ENCODE results near the gene DPT. TPM values are rescaled to one million over a fixed set of nuclear protein-coding genes. Genes with fewer than 3 reads are reported as not detected.

Gene DPT
- total RNA-seq, 2 experiments from 2014 or later = not detected

DNA sequence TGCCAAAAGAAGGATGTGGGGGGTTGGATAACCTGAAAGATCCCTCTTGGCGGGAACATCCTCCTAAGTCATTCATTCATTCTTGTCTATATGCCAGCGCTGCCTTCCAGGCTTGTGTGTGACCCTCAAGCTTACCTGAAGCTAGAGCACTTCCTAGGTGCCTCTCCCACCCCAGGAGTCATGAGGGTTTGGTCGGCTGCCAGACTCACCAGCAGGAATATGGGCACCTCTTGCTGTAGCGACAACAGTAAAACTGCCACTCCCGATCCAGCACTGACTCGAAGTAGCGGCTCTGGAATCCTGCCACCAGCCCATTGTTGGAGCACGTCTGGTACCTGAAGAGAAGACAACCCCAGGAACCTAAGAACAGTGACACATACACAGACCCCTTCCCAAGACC is 15.0 kb downstream of the DPT start:
- DNase-seq = no peak
- H3K36me3 Mint-ChIP-seq (ENCODE audit: low read depth) = no peaks in the 10 kb centered on the region
- H3K27ac Mint-ChIP-seq = no peak overlapping the region
- CTCF ChIA-PET = no interaction called here
- H3K4me3 Mint-ChIP-seq = no peak overlapping the region
- H3K9me3 Mint-ChIP-seq = no peaks in the 10 kb centered on the region
- H3K27me3 Mint-ChIP-seq (ENCODE audit: low read depth) = peaks cover 17% of the 10 kb centered on the region
- intact Hi-C loops (cut with micrococcal nuclease) = no loop called here
- H3K4me1 Mint-ChIP-seq (ENCODE audit: low read depth) = no peaks in the 10 kb centered on the region

DNA sequence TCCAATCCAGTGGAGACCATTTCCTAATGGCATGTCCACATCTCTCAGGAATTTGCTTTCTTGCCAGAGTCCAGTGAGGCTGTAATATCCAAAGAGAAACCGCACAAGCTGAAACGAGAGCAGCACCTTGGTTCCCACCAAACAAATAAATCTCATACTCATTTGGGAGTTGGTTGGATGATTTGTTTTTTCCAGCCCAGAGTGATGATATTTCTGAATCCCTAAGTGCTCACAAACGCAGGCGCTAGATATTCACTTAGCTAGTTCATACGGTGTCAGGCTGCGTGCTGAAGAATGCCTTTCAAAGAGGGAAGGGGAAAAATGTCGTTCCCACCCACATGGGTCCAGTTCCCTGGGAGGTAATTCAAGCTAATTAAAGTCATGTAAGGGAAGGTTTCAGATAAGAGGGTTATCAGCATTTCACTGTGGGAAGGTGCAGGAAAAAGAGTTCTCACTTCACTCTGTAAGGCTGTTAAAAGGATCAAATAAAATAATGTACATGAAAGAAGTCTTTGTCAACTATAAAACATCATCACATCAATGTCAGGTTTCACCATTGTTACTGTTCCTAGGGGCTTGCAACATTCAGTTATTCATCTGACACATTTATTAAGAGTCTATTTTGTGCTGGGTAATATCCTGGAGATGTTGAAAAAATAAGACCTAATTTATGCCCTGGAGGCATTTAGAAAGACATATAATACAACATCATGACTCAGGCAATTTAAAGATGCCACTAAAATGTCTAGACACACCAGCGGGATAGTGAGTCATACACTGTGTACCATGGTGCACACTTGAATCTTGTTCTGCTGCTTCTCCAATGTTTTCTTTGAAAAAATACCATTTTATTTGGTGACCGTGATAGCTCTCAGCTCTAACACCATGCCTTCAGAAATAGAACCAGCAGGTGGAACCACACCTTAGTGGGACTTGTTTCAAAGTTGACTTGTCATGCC is 19.3 kb downstream of the DPT start:
- Mint-ChIP-seq H3K27me3 (ENCODE audit: low read depth) (peaks cover 11% of the 10 kb centered on the region), H3K27ac (no peak overlapping the region)
- CTCF ChIA-PET = no interaction called here

DNA sequence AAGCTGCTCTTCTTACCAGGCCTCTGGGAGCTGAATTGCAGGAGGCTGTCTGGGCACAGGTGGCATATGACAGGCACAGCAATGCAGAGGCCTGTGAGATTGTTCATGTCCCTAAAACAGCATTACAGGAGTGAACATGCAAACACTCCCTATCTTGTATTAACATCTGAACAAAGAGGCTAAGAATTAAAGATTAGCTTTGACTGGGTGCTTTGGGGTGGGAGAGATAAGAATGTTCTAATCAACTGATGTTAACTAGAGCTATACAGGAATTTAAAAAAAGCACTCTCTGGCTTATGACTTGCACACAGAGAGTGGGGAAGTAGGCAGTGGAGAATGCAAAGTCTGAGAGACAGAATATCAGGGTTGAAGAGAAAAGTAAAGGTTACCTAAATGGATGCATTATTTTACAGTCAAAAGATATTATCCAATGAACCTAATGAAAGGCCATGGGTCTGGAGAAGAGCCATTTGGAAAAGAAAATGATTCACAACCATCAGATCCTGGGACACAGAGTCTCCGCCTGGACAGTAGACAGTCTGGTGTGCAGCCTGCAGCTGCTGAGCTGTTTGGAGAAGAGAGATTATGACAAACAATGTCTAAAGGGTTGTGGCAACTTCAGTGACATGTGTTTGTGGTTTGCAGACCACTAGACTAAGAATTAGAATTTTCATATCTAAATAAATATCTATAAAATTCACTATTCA is 20.2 kb downstream of the DPT start:
- H3K27ac Mint-ChIP-seq = no peak overlapping the region
- no peaks in the 10 kb centered on the region for H3K9me3 Mint-ChIP-seq
- no peaks in the 10 kb centered on the region for H3K4me1 Mint-ChIP-seq (ENCODE audit: low read depth)
- intact Hi-C loops (cut with micrococcal nuclease) = no loop called here
- no peaks in the 10 kb centered on the region for H3K36me3 Mint-ChIP-seq (ENCODE audit: low read depth)
- H3K27me3 Mint-ChIP-seq (ENCODE audit: low read depth) = peaks cover 9% of the 10 kb centered on the region
- no peak for DNase-seq
- CTCF ChIA-PET = interaction anchor here (0.7 kb wide), 1 partner anchor 127 kb away, joined by 3 read pairs; no protein-coding TSS in a partner anchor
- H3K4me3 Mint-ChIP-seq = no peak overlapping the region

More for the DNA sequence above, 19.3 kb downstream of the DPT start:
- Mint-ChIP-seq H3K4me1 (ENCODE audit: low read depth) (no peaks in the 10 kb centered on the region), H3K4me3 (no peak overlapping the region), H3K36me3 (ENCODE audit: low read depth) (no peaks in the 10 kb centered on the region), H3K9me3 (no peaks in the 10 kb centered on the region)
- intact Hi-C loops (cut with micrococcal nuclease) = no loop called here
- DNase-seq = no peak

DNA sequence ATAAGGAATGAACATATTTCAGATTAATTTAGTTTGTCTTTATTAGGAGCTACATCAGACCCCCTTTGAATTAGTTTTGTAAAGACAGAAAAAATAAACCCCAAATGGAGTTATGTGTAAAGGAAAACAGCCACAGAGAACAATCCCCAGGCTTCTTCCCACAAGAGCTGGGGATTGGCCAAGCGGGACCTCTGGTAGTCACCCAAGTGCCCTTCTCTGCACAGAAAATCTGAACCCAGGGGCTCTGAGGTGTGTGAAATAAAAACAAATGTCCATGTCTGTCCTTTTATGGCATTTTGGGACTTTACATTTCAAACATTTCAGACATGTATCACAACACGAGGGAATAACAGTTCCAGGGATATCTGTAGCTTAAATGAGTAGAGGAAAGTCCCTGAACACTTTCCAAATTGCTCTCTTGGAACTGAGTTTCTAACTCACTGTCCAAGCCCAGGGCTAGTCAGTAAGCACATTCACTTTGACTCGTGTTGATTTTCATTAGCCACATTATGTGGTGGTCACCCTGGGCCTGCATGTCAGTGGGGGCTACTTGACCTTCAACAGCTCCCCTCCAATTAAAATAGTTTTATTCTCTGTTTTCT is 22.5 kb downstream of the DPT start:
- Mint-ChIP-seq H3K27me3 (ENCODE audit: low read depth) (peaks cover 9% of the 10 kb centered on the region), H3K36me3 (ENCODE audit: low read depth) (no peaks in the 10 kb centered on the region), H3K27ac (no peak overlapping the region), H3K9me3 (no peaks in the 10 kb centered on the region), H3K4me1 (ENCODE audit: low read depth) (no peaks in the 10 kb centered on the region), H3K4me3 (no peak overlapping the region)
- CTCF ChIA-PET = no interaction called here
- intact Hi-C loops (cut with micrococcal nuclease) = no loop called here
- DNase-seq = no peak

- Mint-ChIP-seq H3K36me3 (ENCODE audit: low read depth) (no peaks in the 10 kb centered on the region), H3K27ac (no peak overlapping the region), H3K27me3 (ENCODE audit: low read depth) (peaks cover under 1% of the 10 kb centered on the region)
Measured at GRCh38 chr1:168700575-168701268, 28.3 kb downstream of the DPT start.

DNA sequence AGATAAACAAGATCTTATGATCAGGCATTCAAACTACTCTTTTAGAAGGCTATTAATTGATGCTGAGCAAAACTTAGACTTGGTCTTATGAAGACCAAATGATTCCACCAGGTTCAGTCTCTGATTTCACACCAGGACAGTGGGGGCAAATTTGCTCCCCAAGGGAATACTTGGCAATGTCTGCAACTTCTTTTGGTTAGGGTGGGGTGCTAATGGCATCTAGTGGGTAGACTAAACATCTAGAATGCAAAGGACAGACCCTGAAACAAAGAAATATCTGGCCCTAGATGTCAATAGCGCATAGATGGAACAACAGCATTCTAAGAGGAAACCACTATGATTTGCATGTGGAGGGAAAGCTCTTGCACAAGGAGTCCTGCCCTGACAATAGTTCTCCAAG is 30.6 kb downstream of the DPT start:
- Mint-ChIP-seq H3K9me3 (no peaks in the 10 kb centered on the region), H3K27me3 (ENCODE audit: low read depth) (no peaks in the 10 kb centered on the region), H3K36me3 (ENCODE audit: low read depth) (no peaks in the 10 kb centered on the region), H3K4me1 (ENCODE audit: low read depth) (no peaks in the 10 kb centered on the region), H3K4me3 (no peak overlapping the region), H3K27ac (no peak overlapping the region)
- CTCF ChIA-PET = no interaction called here
- intact Hi-C loops (cut with micrococcal nuclease) = no loop called here
- DNase-seq = no peak

More at GRCh38 chr1:168700575-168701268, 28.3 kb downstream of the DPT start:
- CTCF ChIA-PET = no interaction called here
- H3K4me3 Mint-ChIP-seq = no peak overlapping the region
- no peak for DNase-seq
- no peaks in the 10 kb centered on the region for H3K9me3 Mint-ChIP-seq
- H3K4me1 Mint-ChIP-seq (ENCODE audit: low read depth) = no peaks in the 10 kb centered on the region
- intact Hi-C loops (cut with micrococcal nuclease) = no loop called here

GRCh38 chr1:168697356-168698126 is 31.5 kb downstream of the DPT start:
- intact Hi-C loops (cut with micrococcal nuclease) = no loop called here
- H3K4me3 Mint-ChIP-seq = no peak overlapping the region
- H3K27ac Mint-ChIP-seq = no peak overlapping the region
- DNase-seq = no peak
- CTCF ChIA-PET = no interaction called here
- H3K36me3 Mint-ChIP-seq (ENCODE audit: low read depth) = no peaks in the 10 kb centered on the region
- H3K27me3 Mint-ChIP-seq (ENCODE audit: low read depth) = no peaks in the 10 kb centered on the region
- no peaks in the 10 kb centered on the region for H3K4me1 Mint-ChIP-seq (ENCODE audit: low read depth)
- no peaks in the 10 kb centered on the region for H3K9me3 Mint-ChIP-seq

DNA sequence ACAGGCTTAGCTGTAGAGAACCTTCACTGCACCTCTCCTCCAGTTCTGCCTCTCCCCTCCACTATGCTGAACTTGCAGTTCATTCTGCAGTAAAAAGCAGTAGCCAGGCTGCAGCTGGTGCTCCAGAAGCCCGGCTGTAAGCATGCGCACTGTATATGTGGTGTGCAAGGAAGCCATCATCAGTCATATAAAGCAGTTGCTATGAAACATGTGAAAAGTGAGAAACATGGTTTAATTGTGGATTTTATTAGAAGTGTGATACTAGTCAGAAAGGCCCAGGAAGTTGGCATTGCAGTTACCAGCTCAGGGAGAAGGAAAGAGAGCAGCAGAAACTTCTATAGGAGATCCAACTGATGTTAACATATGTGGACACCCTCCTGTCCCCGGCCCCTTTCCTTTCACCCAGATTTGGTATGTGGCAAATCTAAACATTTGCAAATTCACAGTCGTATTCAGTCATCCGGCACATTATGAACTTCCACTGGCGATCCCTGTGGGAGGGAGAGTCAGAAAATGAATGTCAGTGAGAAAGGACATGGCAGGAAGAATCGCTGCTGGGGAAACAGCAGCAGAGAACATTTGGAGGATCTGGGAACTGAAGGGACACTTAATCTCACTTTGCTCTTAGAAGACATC is 32.8 kb downstream of the DPT start:
- Mint-ChIP-seq H3K4me3 (no peak overlapping the region), H3K9me3 (no peaks in the 10 kb centered on the region), H3K27me3 (ENCODE audit: low read depth) (no peaks in the 10 kb centered on the region), H3K36me3 (ENCODE audit: low read depth) (no peaks in the 10 kb centered on the region), H3K4me1 (ENCODE audit: low read depth) (no peaks in the 10 kb centered on the region), H3K27ac (no peak overlapping the region)
- CTCF ChIA-PET = no interaction called here
- intact Hi-C loops (cut with micrococcal nuclease) = no loop called here
- DNase-seq = no peak

DNA sequence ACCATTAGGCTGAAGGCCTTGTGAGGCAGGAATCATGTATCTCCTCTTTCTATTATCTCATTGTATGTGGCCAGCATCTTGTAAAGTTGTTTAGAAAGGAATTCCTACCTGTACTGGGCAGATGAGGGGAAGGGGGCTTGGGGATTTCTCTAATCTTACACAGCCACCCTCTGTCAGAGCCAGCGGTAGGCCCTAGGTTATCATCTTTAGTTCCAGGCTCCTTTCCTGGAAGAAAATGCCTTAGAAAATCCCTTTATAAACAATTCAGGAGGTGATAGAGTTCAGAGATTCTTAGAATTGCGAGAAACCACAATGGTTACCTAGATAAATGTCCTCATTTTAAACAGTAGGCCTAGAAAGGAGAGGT is 35.2 kb downstream of the DPT start:
- DNase-seq = no peak
- intact Hi-C loops (cut with micrococcal nuclease) = no loop called here
- no peaks in the 10 kb centered on the region for H3K36me3 Mint-ChIP-seq (ENCODE audit: low read depth)
- no peaks in the 10 kb centered on the region for H3K27me3 Mint-ChIP-seq (ENCODE audit: low read depth)
- no peaks in the 10 kb centered on the region for H3K4me1 Mint-ChIP-seq (ENCODE audit: low read depth)
- no peaks in the 10 kb centered on the region for H3K9me3 Mint-ChIP-seq
- CTCF ChIA-PET = no interaction called here
- no peak overlapping the region for H3K27ac Mint-ChIP-seq
- H3K4me3 Mint-ChIP-seq = no peak overlapping the region

GRCh38 chr1:168693197-168693871 is 35.7 kb downstream of the DPT start:
- no peaks in the 10 kb centered on the region for H3K36me3 Mint-ChIP-seq (ENCODE audit: low read depth)
- H3K4me1 Mint-ChIP-seq (ENCODE audit: low read depth) = no peaks in the 10 kb centered on the region
- no peaks in the 10 kb centered on the region for H3K9me3 Mint-ChIP-seq
- H3K27me3 Mint-ChIP-seq (ENCODE audit: low read depth) = no peaks in the 10 kb centered on the region
- no peak overlapping the region for H3K4me3 Mint-ChIP-seq
- H3K27ac Mint-ChIP-seq = no peak overlapping the region
- CTCF ChIA-PET = no interaction called here
- no peak for DNase-seq
- intact Hi-C loops (cut with micrococcal nuclease) = no loop called here

DNA sequence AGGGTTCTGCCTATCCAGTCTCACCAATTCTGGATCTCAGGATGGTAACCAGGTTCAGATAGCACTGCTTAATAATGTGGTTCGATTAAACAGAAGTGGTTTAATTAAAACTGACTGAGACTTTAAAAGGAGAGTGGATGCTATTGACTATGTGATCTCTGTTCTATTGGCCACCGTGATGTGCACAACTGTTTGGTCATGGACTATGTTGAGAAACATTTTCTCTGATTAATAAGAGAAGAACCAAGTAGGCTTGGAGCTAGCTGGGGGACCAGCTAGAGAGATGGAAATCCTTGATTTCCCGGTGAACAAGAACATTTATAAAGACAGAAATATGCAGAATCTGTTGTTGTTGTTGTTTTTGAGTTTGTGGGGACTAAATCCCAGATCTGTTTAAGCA is 36.5 kb downstream of the DPT start:
- Mint-ChIP-seq H3K27me3 (ENCODE audit: low read depth) (no peaks in the 10 kb centered on the region), H3K9me3 (no peaks in the 10 kb centered on the region), H3K27ac (no peak overlapping the region), H3K36me3 (ENCODE audit: low read depth) (no peaks in the 10 kb centered on the region), H3K4me3 (no peak overlapping the region), H3K4me1 (ENCODE audit: low read depth) (no peaks in the 10 kb centered on the region)
- CTCF ChIA-PET = no interaction called here
- intact Hi-C loops (cut with micrococcal nuclease) = no loop called here
- no peak for DNase-seq

All from activated naive CD4-positive, alpha-beta T cell treated with anti-CD3 and anti-CD28 coated beads for 36 hours (primary cell).